HCT116 (cell line): ENCODE data around the gene SYNPR. TPM values are rescaled to one million over a fixed set of nuclear protein-coding genes. Genes with fewer than 3 reads are reported as not detected.

Source experiments
- ATAC-seq: fragments of 200-7000 bp; cut with Tn5 transposase; 2 replicates; pipeline ENCODE4 v1.9.1; 2020; ENCODE audit warnings: mild to moderate bottlenecking, moderate library complexity
- BruUV-seq: library from RNA; stranded (reverse); fragments of 400-500 nt; replicated peaks from 2 replicates; lab custom pipeline; 2021; lab: Mats Ljungman, UMichigan
- CTCF ChIA-PET: fragments of 300-600 bp; sonication (Branson Sonifier 250); formaldehyde crosslinking; loops from one replicate; lab custom pipeline; 2021; ENCODE audit warnings: antibody characterized with exemption; lab: Charles Lee
- POLR2A ChIA-PET: fragments of 300-600, 350-600 bp; sonication (Branson Sonifier 250); formaldehyde crosslinking; loops from one replicate; lab custom pipeline; 2021; ENCODE audit warnings: antibody characterized with exemption; lab: Charles Lee
- RAD21 ChIA-PET, 2 experiments: fragments of 300-600 bp; sonication (Branson Sonifier 250); formaldehyde crosslinking; loops; one replicate each; lab custom pipeline; 2023; ENCODE audit warnings: low total read pairs in 2 of 2; ENCODE audit not compliant: uncharacterized antibody in 2 of 2, unreplicated experiment in 2 of 2, low non-redundant PET in 1 of 2; lab: Charles Lee
- DNase-seq: peaks from one replicate; pipeline ENCODE4 v3.0.0-alpha.2; 2010; ENCODE audit warnings: low read depth, low spot score
- H2AFZ ChIP-seq: fragments of 200-600 bp; shearing (Covaris generic), sonication (generic); 2 replicates; pipeline ENCODE4 v1.6.1; 2017; ENCODE audit warnings: low read depth, mixed run types, mixed read lengths, antibody characterized with exemption, low read length; ENCODE audit not compliant: poor library complexity, severe bottlenecking
- H3K27ac ChIP-seq: 2 replicates; pipeline ENCODE4 v1.5.1; 2012; ENCODE audit warnings: low read depth, low read length
- H3K27me3 ChIP-seq: fragments of 200-600 bp; sonication (generic); 2 replicates; pipeline ENCODE4 v1.6.1; 2016; ENCODE audit warnings: mixed run types, low read length, mixed read lengths; ENCODE audit not compliant: insufficient read depth
- H3K36me3 ChIP-seq, 2 experiments: fragments of 200-500 bp in 1 of 2; fragments of 200-600 bp in 1 of 2; sonication (Bioruptor generic) in 1 of 2; sonication (generic) in 1 of 2; 2 replicates each; pipeline versions ENCODE4 v1.5.1 to v1.6.1; 2014 to 2016; ENCODE audit warnings: low read length in 2 of 2, inconsistent platforms in 1 of 2, mixed read lengths in 1 of 2, mixed run types in 1 of 2; ENCODE audit not compliant: insufficient read depth in 2 of 2, control insufficient read depth in 1 of 2
- H3K4me1 ChIP-seq, 2 experiments: fragments of 200-600 bp in 1 of 2; sonication (generic) in 1 of 2; 2 replicates each; pipeline versions ENCODE4 v1.5.1 to v1.6.1; 2012 to 2017; ENCODE audit warnings: low read length in 2 of 2, inconsistent platforms in 1 of 2, mild to moderate bottlenecking in 1 of 2, mixed read lengths in 1 of 2, mixed run types in 1 of 2, moderate library complexity in 1 of 2; ENCODE audit not compliant: insufficient read depth in 2 of 2, control insufficient read depth in 1 of 2
- H3K4me2 ChIP-seq: fragments of 200-600 bp; sonication (generic); 2 replicates; pipeline ENCODE4 v1.6.1; 2017; ENCODE audit warnings: mixed run types, low read length, mixed read lengths
- H3K4me3 ChIP-seq, 2 experiments: fragments of 200-600 bp in 1 of 2; sonication (generic) in 1 of 2; replicated peaks in 1 of 2; 2 replicates each; pipeline ENCODE4 v1.5.1; 2011 to 2016; ENCODE audit warnings: low read length in 2 of 2, control low read depth in 1 of 2, low read depth in 1 of 2, mild to moderate bottlenecking in 1 of 2, mixed read lengths in 1 of 2, mixed run types in 1 of 2
- H3K79me2 ChIP-seq: fragments of 200-600 bp; sonication (generic); 2 replicates; pipeline ENCODE4 v1.6.1; 2017; ENCODE audit warnings: mild to moderate bottlenecking, mixed run types, low read length, moderate library complexity, mixed read lengths; ENCODE audit not compliant: insufficient read depth
- H3K9ac ChIP-seq: fragments of 200-600 bp; sonication (generic); 2 replicates; pipeline ENCODE4 v1.6.1; 2016; ENCODE audit warnings: low read length, mixed read lengths
- H3K9me2 ChIP-seq: fragments of 200-600 bp; sonication (generic), shearing (Covaris generic); 2 replicates; pipeline ENCODE4 v1.6.1; 2017; ENCODE audit warnings: mixed run types, mild to moderate bottlenecking, moderate library complexity; ENCODE audit not compliant: insufficient read depth
- H3K9me3 ChIP-seq, 2 experiments: fragments of 200-500 bp in 1 of 2; fragments of 200-600 bp in 1 of 2; sonication (Bioruptor generic) in 1 of 2; sonication (generic) in 1 of 2; 2 replicates each; pipeline ENCODE4 v1.6.1; 2014 to 2017; ENCODE audit warnings: low read length in 2 of 2, mixed read lengths in 2 of 2, inconsistent platforms in 1 of 2, low read depth in 1 of 2, mild to moderate bottlenecking in 1 of 2, mixed run types in 1 of 2, moderate library complexity in 1 of 2; ENCODE audit not compliant: control insufficient read depth in 1 of 2, insufficient read depth in 1 of 2
- H4K20me1 ChIP-seq: fragments of 200-600 bp; sonication (generic), shearing (Covaris generic); 2 replicates; pipeline ENCODE4 v1.6.1; 2017; ENCODE audit warnings: mixed run types, mild to moderate bottlenecking, moderate library complexity; ENCODE audit not compliant: insufficient read depth
- CEBPB ChIP-seq: IDR thresholded peaks from 2 replicates; pipeline ENCODE4 v1.6.1; 2012; ENCODE audit warnings: low read depth
- ELF1 ChIP-seq: IDR thresholded peaks from 2 replicates; pipeline ENCODE4 v1.6.1; 2012; ENCODE audit warnings: low read depth, borderline replicate concordance
- EZH2 ChIP-seq: fragments of 200-600 bp; sonication (generic); IDR thresholded peaks from 2 replicates; pipeline ENCODE4 v1.6.1; 2017; ENCODE audit warnings: antibody characterized with exemption, mixed run types
- FOSL1 ChIP-seq: IDR thresholded peaks from 2 replicates; pipeline ENCODE4 v1.6.1; 2012; ENCODE audit warnings: low read depth
- JUND ChIP-seq: IDR thresholded peaks from 2 replicates; pipeline ENCODE4 v1.6.1; 2012
- POLR2A ChIP-seq: IDR thresholded peaks from 2 replicates; pipeline ENCODE4 v1.7.0; 2011; ENCODE audit warnings: borderline replicate concordance; ENCODE audit not compliant: insufficient read depth, insufficient read length; ENCODE audit errors: extremely low read depth
- RAD21 ChIP-seq: IDR thresholded peaks from 2 replicates; pipeline ENCODE4 v1.6.1; 2012; ENCODE audit warnings: low read depth, mild to moderate bottlenecking
- REST ChIP-seq: IDR thresholded peaks from 2 replicates; pipeline ENCODE4 v1.6.1; 2012; ENCODE audit warnings: low read depth
- SIN3A ChIP-seq: IDR thresholded peaks from 2 replicates; pipeline ENCODE4 v1.6.1; 2012; ENCODE audit warnings: low read depth
- SRF ChIP-seq: IDR thresholded peaks from 2 replicates; pipeline ENCODE4 v1.6.1; 2012; ENCODE audit warnings: low read depth
- YY1 ChIP-seq: IDR thresholded peaks from 2 replicates; pipeline ENCODE4 v1.6.1; 2011; ENCODE audit warnings: low read length, low read depth, moderate library complexity, mild to moderate bottlenecking; ENCODE audit not compliant: insufficient replicate concordance; ENCODE audit errors: extremely low read depth
- ZFX ChIP-seq: fragments of 450-650 bp; IDR thresholded peaks from 2 replicates; pipeline ENCODE4 v1.6.1; 2017
- intact Hi-C: fragments of 100-400 bp; cut with micrococcal nuclease; formaldehyde crosslinking; loops from 2 replicates; pipeline ENCODE4 v1.10.0; 2022
- total RNA-seq: library from RNA; stranded (reverse); gene quantifications from one replicate; pipeline ENCODE4 v1.2.1, GENCODE V29; 2021; ENCODE audit not compliant: unreplicated experiment
- TF ChIP-seq, protein P1 (sequence below), 3 experiments: fragments of 200-600 bp in 1 of 3; sonication (generic) in 1 of 3; IDR thresholded peaks in 2 of 3; conservative IDR thresholded peaks in 1 of 3; 2 replicates each; pipeline ENCODE4 v1.5.1; 2012 to 2017; ENCODE audit warnings: low read depth in 2 of 3, low read length in 2 of 3, antibody characterized with exemption in 1 of 3, borderline replicate concordance in 1 of 3, control low read depth in 1 of 3, mild to moderate bottlenecking in 1 of 3, mixed read lengths in 1 of 3, mixed run types in 1 of 3, moderate library complexity in 1 of 3; ENCODE audit not compliant: insufficient read depth in 1 of 3

The SYNPR gene
- total RNA-seq, 1 experiment from 2014 or later, result not detected

GRCh38 chr3:63430875-63431274, 152.8 kb downstream of the SYNPR start:
- ChIA-PET RAD21 (no interaction called here), CTCF (no interaction called here), POLR2A (no interaction called here)
- no peaks in the 10 kb centered on the region for H3K4me1 ChIP-seq
- TF ChIP-seq ELF1 (no peak), YY1 (no peak), CEBPB (no peak), ZFX (no peak), REST (no peak)
- H4K20me1 ChIP-seq, result no peaks in the 10 kb centered on the region
- H3K27ac ChIP-seq, result no peak overlapping the region
- H3K4me3 ChIP-seq, result no peak overlapping the region
- no TSS peak for BruUV-seq
- H3K27me3 ChIP-seq, result peaks cover 6% of the 10 kb centered on the region
- DNase-seq (no peak), ATAC-seq (no peak)
- no peaks in the 10 kb centered on the region for H3K36me3 ChIP-seq
- H2AFZ ChIP-seq, result no peak overlapping the region
- H3K9me3 ChIP-seq, result no peaks in the 10 kb centered on the region
- no peak overlapping the region for H3K9ac ChIP-seq
- no peak overlapping the region for H3K4me2 ChIP-seq
- intact Hi-C loops, result no loop called here
- H3K9me2 ChIP-seq, result no peaks in the 10 kb centered on the region
- H3K79me2 ChIP-seq, result no peaks in the 10 kb centered on the region

GRCh38 chr3:63437858-63438257, 159.8 kb downstream of the SYNPR start:
- intact Hi-C loops, result no loop called here
- no peak overlapping the region for H3K9ac ChIP-seq
- no peaks in the 10 kb centered on the region for H3K36me3 ChIP-seq
- no peak overlapping the region for H3K4me3 ChIP-seq
- ATAC-seq (no peak), DNase-seq (no peak)
- no TSS peak for BruUV-seq
- peaks cover 9% of the 10 kb centered on the region for H3K27me3 ChIP-seq
- H2AFZ ChIP-seq, result no peak overlapping the region
- H3K27ac ChIP-seq, result no peak overlapping the region
- ChIA-PET POLR2A (no interaction called here), CTCF (no interaction called here), RAD21 (no interaction called here)
- H3K9me2 ChIP-seq, result no peaks in the 10 kb centered on the region
- no peaks in the 10 kb centered on the region for H3K79me2 ChIP-seq
- H4K20me1 ChIP-seq, result no peaks in the 10 kb centered on the region
- no peaks in the 10 kb centered on the region for H3K9me3 ChIP-seq
- no peaks in the 10 kb centered on the region for H3K4me1 ChIP-seq
- no peak overlapping the region for H3K4me2 ChIP-seq
- TF ChIP-seq CEBPB (no peak), ELF1 (no peak), EZH2 (no peak), FOSL1 (no peak), RAD21 (no peak), REST (no peak), SRF (no peak), JUND (no peak), POLR2A (no peak), SIN3A (no peak)
- TF ChIP-seq, protein P1, sequence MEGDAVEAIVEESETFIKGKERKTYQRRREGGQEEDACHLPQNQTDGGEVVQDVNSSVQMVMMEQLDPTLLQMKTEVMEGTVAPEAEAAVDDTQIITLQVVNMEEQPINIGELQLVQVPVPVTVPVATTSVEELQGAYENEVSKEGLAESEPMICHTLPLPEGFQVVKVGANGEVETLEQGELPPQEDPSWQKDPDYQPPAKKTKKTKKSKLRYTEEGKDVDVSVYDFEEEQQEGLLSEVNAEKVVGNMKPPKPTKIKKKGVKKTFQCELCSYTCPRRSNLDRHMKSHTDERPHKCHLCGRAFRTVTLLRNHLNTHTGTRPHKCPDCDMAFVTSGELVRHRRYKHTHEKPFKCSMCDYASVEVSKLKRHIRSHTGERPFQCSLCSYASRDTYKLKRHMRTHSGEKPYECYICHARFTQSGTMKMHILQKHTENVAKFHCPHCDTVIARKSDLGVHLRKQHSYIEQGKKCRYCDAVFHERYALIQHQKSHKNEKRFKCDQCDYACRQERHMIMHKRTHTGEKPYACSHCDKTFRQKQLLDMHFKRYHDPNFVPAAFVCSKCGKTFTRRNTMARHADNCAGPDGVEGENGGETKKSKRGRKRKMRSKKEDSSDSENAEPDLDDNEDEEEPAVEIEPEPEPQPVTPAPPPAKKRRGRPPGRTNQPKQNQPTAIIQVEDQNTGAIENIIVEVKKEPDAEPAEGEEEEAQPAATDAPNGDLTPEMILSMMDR (IDR thresholded peaks at IDR 0.05 in 2 of 3, conservative IDR thresholded peaks at IDR 0.05 in 1 of 3; ENCODE audit: borderline replicate concordance in 1 of 3, insufficient read depth in 1 of 3, low read depth in 2 of 3, low read length in 2 of 3), result no peak
